Right lobe of liver (tissue), 6 donors: ENCODE results near the gene KIAA1191. TPM values are rescaled to one million over a fixed set of nuclear protein-coding genes. Genes with fewer than 3 reads are reported as not detected.

Experiments used
- ATAC-seq, 4 donors: fragments of 200-7000 bp; cut with Tn5 transposase; one replicate each; pipeline ENCODE4 v1.9.1; 2020; ENCODE audit warnings: mild to moderate bottlenecking in 4 of 4, moderate library complexity in 4 of 4
- DNase-seq, 3 donors: peaks; one replicate each; pipeline ENCODE4 v3.0.0-alpha.2; 2020
- H3K27ac ChIP-seq, 3 donors: fragments of 200-600 bp; one replicate each; pipeline ENCODE4 v1.8.0; 2022
- H3K27me3 ChIP-seq, 2 donors: fragments of 200-600 bp; one replicate each; pipeline ENCODE4 v1.8.0; 2022
- H3K36me3 ChIP-seq, 4 donors: fragments of 200-600 bp; sonication (generic) in 1 of 4; one replicate each; pipeline versions ENCODE4 v1.5.1 to v1.8.0; 2017 to 2022; ENCODE audit warnings: control low read depth in 1 of 4
- H3K4me1 ChIP-seq, 4 donors: fragments of 200-600 bp; sonication (generic) in 1 of 4; one replicate each; pipeline versions ENCODE4 v1.5.1 to v1.8.0; 2017 to 2022; ENCODE audit warnings: control low read depth in 1 of 4
- H3K4me3 ChIP-seq, 3 donors: fragments of 200-600 bp; one replicate each; pipeline ENCODE4 v1.8.0; 2022
- H3K9me3 ChIP-seq, 4 donors: fragments of 200-600 bp; sonication (generic) in 1 of 4; one replicate each; pipeline versions ENCODE4 v1.5.1 to v1.8.0; 2017 to 2022; ENCODE audit warnings: control low read depth in 1 of 4
- CTCF ChIP-seq, 4 donors: fragments of 200-600 bp in 3 of 4; fragments of 450-650 bp in 1 of 4; IDR thresholded peaks; one replicate each; pipeline versions ENCODE4 v1.5.1 to v1.8.0; 2016 to 2022; ENCODE audit warnings: antibody characterized with exemption in 4 of 4, mild to moderate bottlenecking in 2 of 4
- POLR2A ChIP-seq: fragments of 450-650 bp; IDR thresholded peaks from one replicate; pipeline ENCODE4 v1.6.1; 2017; ENCODE audit warnings: antibody characterized with exemption, mild to moderate bottlenecking
- WGBS: methylation state at CpG from one replicate; pipeline ENCODE4 v1.1.6; 2018; ENCODE audit warnings: low coverage, low lambda C conversion rate; ENCODE audit not compliant: insufficient coverage; ENCODE audit errors: missing lambda C conversion rate; 5-methylcytosine and 5-hydroxymethylcytosine counted together
- intact Hi-C, 2 donors: fragments of 100-400 bp; cut with DNase I; formaldehyde crosslinking; loops; one replicate each; pipeline versions ENCODE4 v1.11.2 to v1.14.1; 2022
- total RNA-seq, 6 experiments: library from RNA; depleted of rRNA in 2 of 6; stranded (reverse); fragments of >200 nt in 2 of 6; fragmentation: NEBNext Ultra II Directional in 3 of 6; extraction: Animal tissue kit (Norgen Biotek cat#: 25700) in 3 of 6; gene quantifications; one replicate each; pipeline versions ENCODE4 v1.1.0 to v1.2.4, GENCODE V29; 2016 to 2023
- donor health status: DM: no; HTN: yes; CAD: no.
- donor health status: DM: no; HTN: no; CAD: no.
- donor health status: DM: no; HTN: no; CAD: no.
- donor health status: DM: no; HTN: yes; CAD: no.
- donor health status: DM: no; HTN: yes; CAD: no.

Gene KIAA1191
- total RNA-seq, 6 experiments from 2014 or later = 49.7 to 65.0 (median 57.6) TPM

GRCh38 chr5:176362233-176362490 lies 598 bp upstream of the KIAA1191 start:
- 54% methylated on average over 8 of the region's 8 CpGs for WGBS

GRCh38 chr5:176360894-176361436 lies 599 bp downstream of the KIAA1191 start:
- H3K36me3 ChIP-seq = peaks cover 0 to 19% (median 4%) of the 10 kb centered on the region in 4 donors
- peak overlapping the region; percentile 68 to 100 (median 95) for H3K4me3 ChIP-seq
- peak in 1 of 3 donors; percentile 46 for DNase-seq
- no peaks in the 10 kb centered on the region for H3K27me3 ChIP-seq
- TF ChIP-seq CTCF (IDR thresholded peaks at IDR 0.05) (no peak), POLR2A (no peak)
- peak overlapping the region; percentile 90 to 91 (median 90) for H3K27ac ChIP-seq
- intact Hi-C loops = no loop called here
- ATAC-seq = peak; percentile 12 to 26 (median 20)
- 1% methylated on average over 27 of the region's 27 CpGs for WGBS
- H3K9me3 ChIP-seq = no peaks in the 10 kb centered on the region
- peaks cover 0 to 21% (median 2%) of the 10 kb centered on the region in 4 donors for H3K4me1 ChIP-seq

More at GRCh38 chr5:176362233-176362490, 598 bp upstream of the KIAA1191 start:
- no peak for TF ChIP-seq CTCF (IDR thresholded peaks at IDR 0.05)
- ATAC-seq (no peak), DNase-seq (no peak)
- H3K9me3 ChIP-seq = no peaks in the 10 kb centered on the region
- H3K4me1 ChIP-seq = peaks cover 0 to 19% (median 2%) of the 10 kb centered on the region in 4 donors
- intact Hi-C loops = no loop called here
- peak overlapping the region; percentile 34 to 91 (median 90) for H3K27ac ChIP-seq
- H3K4me3 ChIP-seq = peak overlapping the region; percentile 68 to 100 (median 95)
- H3K27me3 ChIP-seq = no peaks in the 10 kb centered on the region
- H3K36me3 ChIP-seq = peaks cover 0 to 14% (median 4%) of the 10 kb centered on the region in 4 donors

GRCh38 chr5:176359658-176360057 lies 1.9 kb downstream of the KIAA1191 start:
- Histone ChIP-seq H3K36me3 (peaks cover 0 to 29% (median 10%) of the 10 kb centered on the region in 4 donors), H3K27ac (no peak overlapping the region), H3K27me3 (no peaks in the 10 kb centered on the region), H3K4me1 (peaks cover 0 to 21% (median 2%) of the 10 kb centered on the region in 4 donors), H3K4me3 (no peak overlapping the region), H3K9me3 (no peaks in the 10 kb centered on the region)
- 41% methylated on average over 4 of the region's 4 CpGs for WGBS
- DNase-seq = no peak
- intact Hi-C loops = no loop called here
- no peak for ATAC-seq
- TF ChIP-seq CTCF (IDR thresholded peaks at IDR 0.05) (no peak), POLR2A (no peak)

GRCh38 chr5:176356179-176356566 lies 5.4 kb downstream of the KIAA1191 start:
- Histone ChIP-seq H3K36me3 (peaks cover 0 to 63% (median 20%) of the 10 kb centered on the region in 4 donors), H3K27me3 (no peaks in the 10 kb centered on the region), H3K4me1 (peaks cover 0 to 21% (median 2%) of the 10 kb centered on the region in 4 donors), H3K9me3 (no peaks in the 10 kb centered on the region), H3K27ac (no peak overlapping the region), H3K4me3 (no peak overlapping the region)
- no peak for DNase-seq
- intact Hi-C loops = no loop called here
- ATAC-seq = no peak
- no peak for TF ChIP-seq POLR2A
- TF ChIP-seq CTCF (IDR thresholded peaks at IDR 0.05) = no peak
- 95% methylated on average over 3 of the region's 3 CpGs for WGBS
